Stimulated activated naive CD4-positive, alpha-beta T cell treated with Interleukin-2 at 50 U/mL for 16 hours (primary cell): Measurements from ENCODE around the gene ZNF771.

ENCODE experiments used
- DNase-seq: peaks from one replicate; lab custom pipeline; 2025; lab: John Stamatoyannopoulos, UW

The ZNF771 gene

DNA sequence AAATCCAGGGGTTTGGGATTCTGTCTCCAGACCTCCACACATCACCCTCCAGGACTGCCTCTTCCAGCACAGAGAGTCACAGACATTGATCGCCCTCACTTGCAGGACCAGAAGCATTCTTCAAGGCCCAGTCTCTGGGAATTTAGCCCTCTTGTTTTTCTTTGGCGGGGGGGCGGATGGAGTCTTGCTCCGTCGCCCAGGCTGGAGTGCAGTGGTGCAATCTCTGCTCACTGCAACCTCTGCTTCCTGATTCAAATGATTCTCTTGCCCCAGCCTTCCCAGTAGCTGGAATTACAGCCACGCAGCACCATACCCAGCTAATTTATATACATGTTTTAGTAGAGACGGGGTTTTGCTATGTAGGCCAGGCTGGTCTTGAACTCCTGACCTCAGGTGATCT is 56.7 kb downstream of the ZNF771 start:
- no peak for DNase-seq
